Left renal pelvis (tissue), 4 donors: ENCODE measurements around the gene ANKS1B. TPM values are rescaled to one million over a fixed set of nuclear protein-coding genes. Genes with fewer than 3 reads are reported as not detected.

Experiments used
- DNase-seq, 4 donors: peaks; one replicate each; pipeline ENCODE4 v3.0.0-alpha.2; 2013; ENCODE audit warnings: low read depth in 4 of 4, low spot score in 3 of 4
- polyA plus RNA-seq, 4 donors: library from polyadenylated mRNA; unstranded; fragments of 120-200 nt; gene quantifications; one replicate each; pipeline ENCODE4 v1.2.1, GENCODE V29; 2013; ENCODE audit not compliant: insufficient read length in 4 of 4

Gene ANKS1B
- polyA plus RNA-seq, 4 donors, result 3.7 to 6.3 (median 4.7) TPM

GRCh38 chr12:99495799-99496198 lies 488.9 kb downstream of the ANKS1B start:
- DNase-seq, result no peak

GRCh38 chr12:99493197-99493596 lies 491.5 kb downstream of the ANKS1B start:
- DNase-seq, result no peak

GRCh38 chr12:99486277-99486676 lies 498.5 kb downstream of the ANKS1B start:
- no peak for DNase-seq

DNA sequence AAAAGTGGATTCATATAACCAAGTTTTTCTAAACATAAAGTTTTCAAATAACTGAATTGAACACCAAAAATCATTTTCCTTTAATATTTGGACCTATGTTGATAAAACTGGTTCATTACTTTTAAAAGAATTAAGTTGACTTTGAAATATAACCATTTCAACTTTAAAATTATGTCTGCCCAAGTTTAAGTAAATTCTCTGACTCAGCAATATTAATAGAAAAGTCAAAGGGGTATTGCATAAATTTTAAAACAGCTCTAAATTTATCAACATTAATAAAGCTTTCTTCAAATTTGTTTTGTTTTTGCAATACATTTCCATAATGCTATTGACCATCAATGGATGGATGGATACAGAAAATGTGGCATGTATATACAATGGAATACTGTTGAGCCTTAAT lies 505.6 kb downstream of the ANKS1B start:
- DNase-seq, result no peak

DNA sequence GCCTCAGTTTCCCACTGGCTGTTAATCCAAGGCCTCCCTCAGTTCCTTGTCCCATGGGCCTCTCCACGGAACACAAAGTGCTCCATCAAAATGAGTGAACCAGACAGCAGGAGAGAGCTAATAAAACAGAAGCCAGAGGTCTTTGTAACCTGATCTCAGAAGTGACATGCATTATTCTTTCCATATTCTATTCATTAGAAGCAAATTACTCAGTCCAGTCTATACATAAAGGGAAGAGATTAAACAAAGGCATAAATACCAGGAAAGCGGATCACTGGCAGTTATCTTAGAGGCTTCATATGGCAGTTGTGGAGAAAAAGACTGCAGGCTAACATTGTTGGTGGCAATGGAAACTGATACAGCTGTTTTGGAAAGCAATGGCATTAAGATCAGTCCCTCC lies 507.8 kb downstream of the ANKS1B start:
- DNase-seq, result no peak

- DNase-seq, result no peak
These were observed 529.2 kb downstream of the ANKS1B start for GRCh38 chr12:99455350-99456035.

DNA sequence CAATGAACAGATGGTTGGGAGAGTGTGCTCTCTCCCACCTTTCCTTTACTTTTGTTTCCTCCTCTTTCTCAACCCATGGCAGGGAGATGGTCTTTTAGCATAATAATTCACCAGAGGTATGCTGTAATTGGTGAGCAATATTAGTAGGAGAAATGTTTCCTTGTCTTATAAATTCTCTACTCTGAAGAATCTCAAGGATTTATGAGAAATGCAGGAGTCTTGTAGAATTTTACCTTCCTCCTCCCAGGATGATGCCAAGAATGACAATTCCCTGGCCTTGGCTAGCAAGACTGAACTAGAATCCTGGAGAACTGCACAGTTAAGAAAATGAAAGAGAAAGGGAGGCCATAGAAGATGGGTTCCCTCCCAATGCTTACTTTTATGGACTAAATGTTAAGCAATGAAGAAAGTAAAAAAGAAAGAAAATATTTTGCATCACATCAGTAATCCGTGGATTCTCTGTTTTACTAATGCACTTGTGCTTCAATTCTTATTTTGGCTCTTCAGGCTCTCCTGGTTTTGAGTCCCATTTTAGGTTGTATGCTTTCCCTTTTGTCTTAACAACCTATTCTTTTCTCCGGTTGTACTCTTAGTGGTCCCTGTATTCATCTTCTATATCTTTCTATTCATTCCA lies 530.1 kb downstream of the ANKS1B start:
- no peak for DNase-seq

GRCh38 chr12:99453836-99454538 lies 530.7 kb downstream of the ANKS1B start:
- DNase-seq, result no peak

- no peak for DNase-seq
These were observed 534.6 kb downstream of the ANKS1B start for GRCh38 chr12:99450036-99450630.

- no peak for DNase-seq
These were observed 539.8 kb downstream of the ANKS1B start for GRCh38 chr12:99444859-99445316.

DNA sequence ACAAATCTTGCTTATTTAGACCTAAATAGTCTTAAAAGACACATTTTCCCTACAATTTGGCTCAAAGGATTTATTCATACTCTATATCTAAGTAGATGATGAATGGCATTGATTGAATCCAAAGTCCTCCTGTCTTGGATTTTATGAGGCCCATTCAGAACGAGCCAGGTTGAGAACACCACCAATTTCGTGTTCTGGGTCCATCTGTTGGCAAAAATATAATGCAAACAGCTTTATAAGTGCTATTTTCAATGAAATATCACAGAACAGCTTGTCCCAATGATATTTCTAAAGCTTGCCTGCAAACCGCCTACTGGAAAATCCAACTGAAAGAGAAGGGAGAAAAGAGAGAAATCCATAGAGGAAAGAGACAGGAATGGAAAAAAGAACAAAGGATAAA lies 542.0 kb downstream of the ANKS1B start:
- no peak for DNase-seq

GRCh38 chr12:99439399-99439798 lies 545.3 kb downstream of the ANKS1B start:
- no peak for DNase-seq

DNA sequence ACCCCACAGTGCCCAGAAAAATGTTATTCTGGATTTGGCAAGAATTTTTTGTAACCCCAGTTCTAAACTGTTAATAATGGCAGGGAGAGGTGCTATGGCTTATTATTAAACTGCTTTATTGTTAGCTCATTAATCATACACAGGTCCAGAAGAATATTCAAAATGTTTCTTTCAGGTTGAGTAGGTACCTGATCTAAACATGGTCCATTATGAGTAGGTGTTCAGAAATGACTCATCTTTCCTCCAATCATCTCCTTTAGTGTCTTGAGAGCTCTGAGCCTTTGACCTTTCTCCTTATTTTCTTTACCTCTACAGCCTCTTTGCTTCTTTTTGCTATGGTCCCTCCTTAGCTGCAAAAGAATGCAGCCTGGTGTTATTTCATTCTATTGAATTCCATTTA lies 548.2 kb downstream of the ANKS1B start:
- DNase-seq, result no peak

- DNase-seq, result no peak
These were observed 549.5 kb downstream of the ANKS1B start for GRCh38 chr12:99435095-99435791.

- no peak for DNase-seq
These were observed 551.6 kb downstream of the ANKS1B start for GRCh38 chr12:99433155-99433554.

DNA sequence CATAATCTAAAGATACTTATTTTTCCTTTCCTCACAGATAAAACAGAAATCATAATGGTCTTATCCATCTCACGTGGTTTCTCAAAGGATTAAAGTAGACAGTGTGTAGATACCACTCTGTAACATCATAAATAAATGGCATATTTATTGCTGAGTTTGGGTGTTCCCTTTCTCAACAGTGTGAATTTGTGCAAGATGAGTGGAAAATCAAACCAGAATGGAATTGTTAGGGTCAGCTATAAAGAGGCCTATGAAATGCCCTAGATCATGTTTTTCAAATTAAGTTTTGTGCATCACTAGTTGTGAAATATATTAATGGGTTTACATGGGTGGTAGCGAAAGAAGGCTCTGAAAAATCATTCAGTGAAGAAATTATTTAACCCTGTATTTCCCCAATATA lies 553.5 kb downstream of the ANKS1B start:
- no peak for DNase-seq

DNA sequence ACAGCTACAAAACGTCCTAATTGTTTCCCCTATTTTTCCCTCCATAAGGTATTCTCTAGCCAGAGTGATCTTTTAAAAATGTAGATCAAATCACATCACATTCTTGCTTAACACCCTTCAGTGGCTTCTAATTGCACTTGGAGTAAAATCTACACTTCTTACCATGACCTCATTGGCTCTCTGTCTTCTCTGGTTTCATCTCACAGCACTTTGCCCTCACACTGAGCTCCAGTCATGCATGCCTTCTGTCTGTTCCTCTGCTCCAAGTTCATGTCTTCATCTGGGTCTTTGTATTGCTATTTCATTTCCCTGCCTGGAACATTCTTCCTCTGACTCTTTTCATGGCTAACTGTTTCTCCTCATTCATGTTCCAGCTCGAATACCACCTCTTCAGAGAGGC lies 557.6 kb downstream of the ANKS1B start:
- peak in 2 of 4 donors; percentile 2 to 40 for DNase-seq

DNA sequence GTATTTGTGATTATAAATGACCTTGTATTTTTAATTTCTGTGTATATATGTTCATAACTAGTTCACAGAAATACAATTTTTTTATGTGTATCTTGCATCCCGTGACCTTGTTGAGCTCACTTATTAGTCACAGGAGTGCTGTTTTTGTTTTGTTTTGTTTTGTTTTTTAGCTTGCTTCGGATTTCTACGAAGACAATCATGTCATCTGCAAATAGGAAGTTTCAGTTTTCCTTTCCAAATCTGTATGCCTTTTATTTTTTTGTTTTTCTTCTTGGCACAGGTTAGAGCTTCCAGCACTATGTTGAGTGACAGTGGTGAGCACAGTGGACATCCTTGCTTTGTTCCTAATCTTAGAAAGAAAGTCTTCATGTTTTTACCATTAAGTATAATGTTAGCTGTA lies 566.4 kb downstream of the ANKS1B start:
- no peak for DNase-seq

- DNase-seq, result no peak
These were observed 571.0 kb downstream of the ANKS1B start for GRCh38 chr12:99413751-99414150.

GRCh38 chr12:99393763-99394162 lies 591.0 kb downstream of the ANKS1B start:
- no peak for DNase-seq
